Transverse colon (tissue), 1 donor: ENCODE results near the gene OXCT1.

Experiments
- EP300 ChIP-seq: sonication (generic); formaldehyde crosslinking; IDR thresholded peaks from one replicate; pipeline ENCODE4 v1.6.1; 2017; ENCODE audit warnings: antibody characterized with exemption, low read depth
- POLR2A ChIP-seq: fragments of 450-650 bp; IDR thresholded peaks from one replicate; pipeline ENCODE4 v1.6.1; 2016; ENCODE audit warnings: antibody characterized with exemption, mild to moderate bottlenecking, moderate library complexity

- TF ChIP-seq POLR2A (no peak), EP300 (no peak)
Measured at GRCh38 chr5:41820150-41820549, 50.1 kb downstream of the OXCT1 start.
